ENCODE measurements around the gene TOP2A.

TOP2A gene

DNA sequence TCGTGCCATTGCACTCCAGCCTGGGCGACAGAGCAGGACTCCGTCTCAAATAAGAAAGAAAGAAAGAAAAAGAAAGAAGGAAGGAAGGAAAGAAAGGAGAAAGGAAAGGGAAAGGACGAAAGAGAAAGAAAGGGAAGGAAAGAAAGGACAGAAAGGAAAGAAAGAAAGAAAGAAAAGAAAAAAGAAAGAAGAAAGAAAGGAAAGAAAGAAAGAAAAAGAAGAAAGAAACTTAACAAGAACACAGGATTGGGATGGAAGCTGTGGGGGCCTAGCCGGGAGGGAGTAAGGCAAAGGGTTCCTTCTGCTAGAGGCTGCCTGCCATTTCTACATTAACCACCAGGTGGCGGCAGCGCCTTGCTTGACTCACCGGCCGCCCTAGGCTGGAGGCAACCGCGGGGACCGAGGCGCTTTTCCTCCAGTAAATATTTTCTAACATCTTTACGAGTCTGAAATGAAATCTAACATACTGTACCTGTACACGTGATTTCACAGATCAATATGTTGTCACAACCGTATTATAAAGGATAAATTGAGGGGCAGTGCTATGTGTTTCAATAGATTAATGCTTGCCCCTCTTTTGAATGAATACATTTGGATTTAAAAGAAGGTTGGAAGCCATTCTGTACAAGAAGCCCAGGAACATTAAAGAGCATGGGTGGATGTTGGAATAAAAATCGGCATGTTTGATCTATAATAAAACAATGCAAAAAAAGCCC lies 59.2 kb downstream of the TOP2A start:
- peak; percentile 82 for DNase-seq (ENCODE audit: low spot score)

DNA sequence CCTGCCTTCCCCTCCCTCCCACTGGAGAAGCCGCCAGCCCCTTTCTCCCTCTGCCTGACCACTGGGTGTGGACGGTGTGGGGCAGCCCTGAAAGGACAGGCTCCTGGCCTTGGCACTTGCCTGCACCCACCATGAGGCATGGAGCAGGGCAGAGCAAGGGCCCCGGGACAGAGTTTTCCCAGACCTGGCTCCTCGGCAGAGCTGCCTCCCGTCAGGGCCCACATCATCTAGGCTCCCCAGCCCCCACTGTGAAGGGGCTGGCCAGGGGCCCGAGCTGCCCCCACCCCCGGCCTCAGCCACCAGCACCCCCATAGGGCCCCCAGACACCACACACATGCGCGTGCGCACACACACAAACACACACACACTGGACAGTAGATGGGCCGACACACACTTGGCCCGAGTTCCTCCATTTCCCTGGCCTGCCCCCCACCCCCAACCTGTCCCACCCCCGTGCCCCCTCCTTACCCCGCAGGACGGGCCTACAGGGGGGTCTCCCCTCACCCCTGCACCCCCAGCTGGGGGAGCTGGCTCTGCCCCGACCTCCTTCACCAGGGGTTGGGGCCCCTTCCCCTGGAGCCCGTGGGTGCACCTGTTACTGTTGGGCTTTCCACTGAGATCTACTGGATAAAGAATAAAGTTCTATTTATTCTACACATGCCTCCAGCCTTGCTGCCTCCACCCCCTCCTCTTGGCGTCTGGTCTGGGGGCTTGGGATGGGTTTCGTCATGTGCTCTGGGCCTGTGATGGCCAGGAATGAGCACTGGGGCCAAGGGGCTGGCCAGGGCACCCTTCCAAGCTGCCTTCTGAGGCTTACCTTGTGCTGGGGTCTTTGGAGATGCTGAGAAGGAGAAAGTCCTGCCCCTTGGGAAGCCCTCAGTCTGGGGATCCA lies 60.5 kb downstream of the TOP2A start:
- DNase-seq (ENCODE audit: low spot score): no peak

DNA sequence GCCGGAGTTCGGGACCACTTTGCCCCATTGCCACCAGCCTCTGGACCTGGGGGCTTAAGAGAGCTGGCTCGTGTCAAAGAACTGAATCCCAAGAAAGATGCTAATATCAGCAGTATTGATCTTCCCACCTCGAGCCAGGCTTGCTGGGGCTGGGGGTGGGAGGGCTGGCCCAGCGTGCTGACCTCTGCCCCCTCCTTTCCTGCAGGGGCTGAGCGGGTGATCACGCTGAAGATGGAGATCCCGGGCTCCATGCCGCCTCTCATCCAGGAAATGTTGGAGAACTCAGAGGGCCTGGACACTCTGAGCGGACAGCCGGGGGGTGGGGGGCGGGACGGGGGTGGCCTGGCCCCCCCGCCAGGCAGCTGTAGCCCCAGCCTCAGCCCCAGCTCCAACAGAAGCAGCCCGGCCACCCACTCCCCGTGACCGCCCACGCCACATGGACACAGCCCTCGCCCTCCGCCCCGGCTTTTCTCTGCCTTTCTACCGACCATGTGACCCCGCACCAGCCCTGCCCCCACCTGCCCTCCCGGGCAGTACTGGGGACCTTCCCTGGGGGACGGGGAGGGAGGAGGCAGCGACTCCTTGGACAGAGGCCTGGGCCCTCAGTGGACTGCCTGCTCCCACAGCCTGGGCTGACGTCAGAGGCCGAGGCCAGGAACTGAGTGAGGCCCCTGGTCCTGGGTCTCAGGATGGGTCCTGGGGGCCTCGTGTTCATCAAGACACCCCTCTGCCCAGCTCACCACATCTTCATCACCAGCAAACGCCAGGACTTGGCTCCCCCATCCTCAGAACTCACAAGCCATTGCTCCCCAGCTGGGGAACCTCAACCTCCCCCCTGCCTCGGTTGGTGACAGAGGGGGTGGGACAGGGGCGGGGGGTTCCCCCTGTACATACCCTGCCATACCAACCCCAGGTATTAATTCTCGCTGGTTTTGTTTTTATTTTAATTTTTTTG lies 61.6 kb downstream of the TOP2A start:
- no peak for DNase-seq (ENCODE audit: low spot score)

DNA sequence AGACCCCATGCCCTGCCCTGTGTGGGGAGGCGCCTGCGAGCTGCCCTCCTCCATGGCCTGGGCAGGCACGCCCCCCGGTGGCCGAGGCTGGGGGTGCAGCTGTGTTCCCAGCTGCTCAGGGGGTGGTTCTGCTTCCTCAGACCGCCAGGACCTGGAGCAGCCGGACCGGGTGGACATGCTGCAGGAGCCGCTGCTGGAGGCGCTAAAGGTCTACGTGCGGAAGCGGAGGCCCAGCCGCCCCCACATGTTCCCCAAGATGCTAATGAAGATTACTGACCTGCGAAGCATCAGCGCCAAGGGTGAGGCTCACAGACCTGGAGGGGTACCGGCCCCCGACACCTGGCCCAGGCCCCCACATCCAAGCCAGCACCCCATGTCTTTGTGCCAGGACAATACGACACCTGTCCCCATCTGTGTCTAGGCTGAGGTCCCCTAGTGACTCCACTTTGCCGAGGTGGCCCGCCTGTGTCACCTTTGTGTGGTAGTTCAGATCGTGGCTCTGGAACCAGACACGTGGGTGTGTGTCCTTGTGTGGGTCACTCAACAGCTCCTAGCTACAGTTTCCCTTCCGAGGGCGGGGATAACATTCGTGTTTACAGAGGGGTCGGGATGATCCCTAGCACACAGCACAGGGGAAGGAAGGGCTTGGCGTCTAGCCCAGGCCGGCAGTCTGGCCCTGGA lies 62.4 kb downstream of the TOP2A start:
- peak; percentile 69 for DNase-seq (ENCODE audit: low spot score)

DNA sequence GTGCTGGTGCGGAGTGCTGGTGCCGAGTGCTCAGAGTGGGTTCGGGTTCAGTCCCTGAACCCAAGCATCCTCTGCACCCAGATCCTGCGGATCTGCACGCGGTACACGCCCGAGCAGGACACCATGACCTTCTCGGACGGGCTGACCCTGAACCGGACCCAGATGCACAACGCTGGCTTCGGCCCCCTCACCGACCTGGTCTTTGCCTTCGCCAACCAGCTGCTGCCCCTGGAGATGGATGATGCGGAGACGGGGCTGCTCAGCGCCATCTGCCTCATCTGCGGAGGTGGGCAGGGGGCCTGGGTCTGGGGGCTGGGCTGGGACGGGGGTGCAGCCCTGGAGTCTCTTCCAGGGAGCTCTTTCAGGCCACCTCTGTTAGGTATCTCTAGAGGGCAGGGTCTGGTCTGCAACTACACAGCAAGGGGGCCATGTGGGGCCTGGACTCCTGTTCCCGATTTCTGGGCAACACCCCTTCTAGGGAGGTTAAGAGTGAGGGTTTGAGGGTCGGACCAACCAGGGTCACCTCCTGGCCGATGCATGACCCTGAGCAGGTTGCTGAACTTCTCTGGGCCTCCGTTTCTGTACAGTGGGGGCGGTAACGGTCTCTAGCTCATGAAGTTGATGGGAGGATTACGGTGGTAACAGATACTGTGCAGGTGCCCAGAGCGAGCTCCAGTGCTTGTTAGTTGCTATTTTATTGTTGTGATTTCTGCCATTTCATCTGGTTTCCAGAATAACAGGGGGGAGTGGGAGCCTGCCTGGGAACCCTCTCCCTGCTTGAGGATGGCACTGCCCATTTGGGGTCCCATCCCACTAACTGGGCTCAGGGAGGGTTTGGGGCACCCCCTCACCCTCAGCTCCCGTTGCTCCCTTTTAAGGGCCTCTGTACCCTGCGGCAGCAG lies 63.2 kb downstream of the TOP2A start:
- no peak for DNase-seq (ENCODE audit: low spot score)

DNA sequence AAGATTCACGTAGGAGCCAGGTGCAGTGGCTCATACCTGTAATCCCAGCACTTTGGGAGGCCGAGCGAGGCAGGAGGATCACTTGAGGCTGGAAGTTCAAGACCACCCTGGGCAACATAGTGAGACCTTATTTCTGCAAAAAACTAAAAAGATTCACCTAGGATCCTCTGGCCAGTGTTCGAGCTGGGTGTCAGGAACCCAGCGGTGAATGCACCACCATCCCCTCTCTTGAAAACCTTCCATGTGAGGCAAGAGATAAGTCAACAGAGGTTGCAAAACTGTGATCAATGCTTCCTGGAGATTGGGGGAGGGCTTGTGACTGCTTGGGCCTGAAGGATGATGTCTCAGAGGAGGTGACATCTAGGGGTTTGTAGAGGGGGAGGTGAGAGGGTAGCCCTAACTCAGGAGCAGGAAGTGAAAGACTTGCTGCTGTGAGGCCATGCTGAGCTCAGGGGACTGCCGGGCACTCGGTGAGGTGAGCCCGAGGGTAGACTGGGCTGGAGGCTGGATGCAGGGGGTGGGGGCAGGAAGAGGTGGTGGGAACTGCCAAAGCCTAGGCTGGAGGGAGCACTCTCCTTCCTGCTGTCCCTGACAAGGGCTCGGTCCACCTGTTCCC lies 64.8 kb downstream of the TOP2A start:
- no peak for DNase-seq (ENCODE audit: low spot score)

DNA sequence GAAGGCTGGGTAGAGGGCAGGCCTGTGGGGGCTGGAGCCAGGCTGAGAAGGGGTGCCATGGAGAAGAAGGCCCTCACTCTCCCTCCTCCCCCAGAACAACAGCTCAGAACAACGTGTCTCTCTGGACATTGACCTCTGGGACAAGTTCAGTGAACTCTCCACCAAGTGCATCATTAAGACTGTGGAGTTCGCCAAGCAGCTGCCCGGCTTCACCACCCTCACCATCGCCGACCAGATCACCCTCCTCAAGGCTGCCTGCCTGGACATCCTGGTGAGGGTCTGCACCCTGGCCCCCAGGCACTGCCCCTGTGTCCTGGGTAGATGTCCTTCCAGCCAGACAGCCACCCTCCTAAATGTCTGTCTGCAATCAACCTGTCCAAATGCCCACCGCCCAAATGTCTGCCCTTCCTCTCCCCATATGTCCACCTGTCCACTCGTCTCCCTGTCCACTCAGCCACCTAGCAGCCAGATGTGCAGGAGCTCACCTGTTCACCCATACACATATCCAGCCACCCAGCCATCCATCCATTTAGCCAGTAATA lies 65.4 kb downstream of the TOP2A start:
- DNase-seq (ENCODE audit: low spot score): no peak

DNA sequence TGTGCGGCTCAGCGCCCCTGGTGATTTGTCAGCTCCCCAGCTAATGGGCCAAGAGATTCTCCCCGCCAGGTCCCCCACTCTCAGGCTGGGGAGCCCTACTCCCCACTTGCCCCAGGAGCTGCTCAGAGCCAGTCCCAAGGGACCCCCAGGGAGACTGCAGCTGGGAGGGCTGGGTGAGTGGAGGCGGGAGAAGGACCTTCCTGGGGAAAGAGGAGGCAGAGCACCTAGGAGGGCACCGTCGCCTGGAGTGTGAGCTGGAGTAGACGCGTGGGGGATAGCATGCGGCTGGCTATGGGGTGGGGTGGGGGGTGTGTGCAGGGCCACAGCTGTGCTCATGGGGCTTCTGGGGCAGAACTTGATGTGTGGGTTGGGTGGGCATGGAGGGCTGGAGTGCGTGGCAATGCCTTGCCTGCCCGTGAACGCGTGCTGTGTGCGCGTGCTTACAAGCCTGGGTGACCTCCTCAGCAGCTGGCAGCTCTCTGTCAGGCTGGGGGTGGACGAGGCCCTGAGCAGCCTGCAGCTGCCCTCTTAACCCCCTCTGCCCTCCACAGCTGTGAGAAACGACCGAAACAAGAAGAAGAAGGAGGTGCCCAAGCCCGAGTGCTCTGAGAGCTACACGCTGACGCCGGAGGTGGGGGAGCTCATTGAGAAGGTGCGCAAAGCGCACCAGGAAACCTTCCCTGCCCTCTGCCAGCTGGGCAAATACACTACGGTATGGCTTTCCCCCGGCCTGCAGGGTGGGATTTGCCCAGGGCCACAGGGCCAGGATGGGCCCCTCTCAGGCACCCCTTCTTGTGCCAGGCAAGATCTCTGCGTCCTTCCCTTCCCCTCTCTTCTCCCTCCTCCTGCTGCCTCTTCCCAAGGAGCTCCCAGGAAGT lies 66.1 kb downstream of the TOP2A start:
- no peak for DNase-seq (ENCODE audit: low spot score)

DNA sequence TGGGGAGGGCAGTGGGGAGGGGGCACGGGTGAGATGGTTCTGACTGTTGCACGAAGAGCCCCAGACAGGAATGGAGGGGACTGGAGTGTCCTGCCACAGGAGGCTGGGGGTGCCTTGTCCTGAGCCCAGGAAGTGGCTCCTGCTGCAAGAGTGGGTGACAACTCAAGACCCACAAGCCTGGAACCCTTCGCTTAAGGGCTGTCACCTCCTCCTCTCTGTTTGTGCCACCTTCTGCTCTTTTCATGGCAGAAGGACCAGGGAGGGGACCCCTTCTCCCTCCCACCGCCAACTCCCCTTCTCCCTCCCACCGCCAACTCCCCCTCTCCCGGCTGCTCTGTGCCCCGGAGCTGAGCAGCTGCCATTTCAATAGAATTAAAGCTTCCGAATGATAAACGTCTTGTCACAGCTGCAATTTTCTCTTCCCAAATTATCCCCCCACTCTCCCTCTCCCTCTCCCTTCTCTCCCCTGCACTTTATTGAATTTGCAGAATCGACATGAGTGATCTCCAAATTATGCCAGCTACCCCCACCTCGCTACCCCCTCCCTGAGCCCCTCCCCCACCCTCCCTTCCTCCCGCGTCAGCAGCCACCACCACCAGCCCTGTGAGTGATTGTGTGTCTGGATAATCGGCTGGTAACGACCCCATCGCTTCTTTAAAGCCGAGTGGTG lies 66.9 kb downstream of the TOP2A start:
- DNase-seq (ENCODE audit: low spot score): no peak

DNA sequence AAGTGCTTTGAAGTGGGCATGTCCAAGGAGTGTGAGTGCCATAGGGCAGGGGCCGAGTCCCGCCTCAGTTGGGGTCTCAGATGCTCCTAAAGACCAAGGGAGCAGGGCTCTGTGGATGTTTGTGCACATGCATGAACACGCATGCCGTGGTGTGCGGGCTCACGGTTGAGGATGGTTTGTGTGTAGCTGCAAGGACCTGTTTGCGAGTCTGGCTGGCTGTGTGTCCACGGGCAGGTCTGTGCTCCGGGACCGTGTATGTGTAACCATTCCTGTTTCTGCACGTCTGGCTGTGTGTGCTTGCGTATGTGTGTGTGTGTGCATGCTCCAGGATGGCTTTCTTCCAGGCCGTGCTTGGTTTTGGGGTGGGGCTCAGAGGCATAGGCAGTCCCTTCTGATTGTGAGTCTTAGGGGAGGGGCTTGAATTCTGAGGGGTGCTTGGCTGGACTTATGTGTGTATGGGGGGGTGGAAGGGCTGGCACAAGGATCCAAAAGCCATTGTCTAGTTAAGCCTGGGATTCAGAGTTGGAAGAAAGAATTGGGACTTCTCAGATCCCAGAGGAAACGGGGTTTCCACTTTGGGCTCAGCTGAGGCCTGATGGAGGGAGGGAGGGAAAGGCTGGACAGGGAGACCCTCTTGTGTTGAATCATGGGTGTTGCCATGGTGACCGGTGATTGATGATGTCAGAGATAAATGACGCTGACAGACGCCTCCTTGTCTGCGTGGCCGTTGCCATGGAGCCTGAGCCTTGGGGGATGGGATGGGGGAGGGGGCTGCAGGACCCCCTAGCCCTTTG lies 67.6 kb downstream of the TOP2A start:
- no peak for DNase-seq (ENCODE audit: low spot score)

DNA sequence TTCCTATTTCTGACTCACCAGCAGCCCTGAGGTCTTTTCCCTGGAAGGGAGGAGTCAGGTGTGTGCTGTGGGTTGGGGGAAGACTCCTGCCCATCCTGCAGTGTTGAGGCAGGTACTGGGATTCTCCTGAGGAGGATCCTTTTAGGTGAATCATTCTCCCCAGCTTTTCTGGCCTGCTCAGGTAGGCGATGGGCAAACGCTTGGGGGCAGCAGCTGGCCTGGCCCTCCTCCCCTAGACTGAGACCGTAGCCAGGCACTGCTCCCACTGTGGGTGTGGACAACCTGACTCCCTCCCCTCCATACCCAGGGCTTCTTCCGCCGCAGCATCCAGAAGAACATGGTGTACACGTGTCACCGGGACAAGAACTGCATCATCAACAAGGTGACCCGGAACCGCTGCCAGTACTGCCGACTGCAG lies 68.2 kb downstream of the TOP2A start:
- no peak for DNase-seq (ENCODE audit: low spot score)

DNA sequence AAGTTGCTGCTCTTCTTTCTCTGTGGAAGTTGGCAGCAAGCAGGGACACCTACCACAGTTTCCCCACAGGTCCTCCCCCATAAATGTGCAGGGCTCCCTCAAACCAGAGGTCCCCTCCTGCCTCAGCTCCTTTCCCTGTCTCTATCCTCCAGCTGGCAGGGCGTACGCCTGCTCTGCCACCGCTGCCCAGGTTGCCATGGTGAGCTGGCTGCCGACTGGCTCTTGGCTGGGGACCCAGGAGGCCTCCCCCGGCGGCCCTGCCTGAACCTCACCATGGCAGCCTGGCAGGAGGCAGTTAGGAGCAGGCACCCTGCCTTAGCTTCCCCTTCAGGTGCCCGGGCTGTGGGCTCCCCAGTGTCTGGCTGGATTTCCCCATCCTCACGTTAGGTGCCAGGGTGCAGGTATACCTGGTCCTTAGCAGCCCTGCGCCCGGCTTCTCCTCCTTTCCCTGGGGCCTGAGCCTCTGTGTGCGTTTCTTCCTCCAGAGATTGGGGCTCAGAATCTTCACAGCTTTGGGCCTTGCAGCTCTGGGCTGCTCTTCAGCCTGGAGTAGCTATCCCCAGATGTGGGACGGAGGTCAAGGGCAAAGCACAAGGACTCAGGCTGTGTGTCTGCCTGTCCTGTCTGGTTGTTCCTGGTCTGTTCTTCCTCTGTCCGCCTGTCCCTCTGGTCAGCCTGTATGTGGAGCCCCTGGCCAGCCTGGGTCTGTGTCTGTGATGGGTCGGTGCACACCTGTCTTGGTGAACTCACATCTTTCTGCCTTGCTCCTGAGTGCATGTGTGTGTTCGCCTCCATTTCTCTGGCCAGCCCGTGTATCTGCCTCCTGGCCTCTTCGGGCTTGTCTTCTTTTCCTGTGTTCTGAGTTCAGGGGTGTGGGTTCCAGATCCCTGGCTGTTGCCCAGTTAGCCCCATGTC lies 68.9 kb downstream of the TOP2A start:
- peak; percentile 72 for DNase-seq (ENCODE audit: low spot score)

DNA sequence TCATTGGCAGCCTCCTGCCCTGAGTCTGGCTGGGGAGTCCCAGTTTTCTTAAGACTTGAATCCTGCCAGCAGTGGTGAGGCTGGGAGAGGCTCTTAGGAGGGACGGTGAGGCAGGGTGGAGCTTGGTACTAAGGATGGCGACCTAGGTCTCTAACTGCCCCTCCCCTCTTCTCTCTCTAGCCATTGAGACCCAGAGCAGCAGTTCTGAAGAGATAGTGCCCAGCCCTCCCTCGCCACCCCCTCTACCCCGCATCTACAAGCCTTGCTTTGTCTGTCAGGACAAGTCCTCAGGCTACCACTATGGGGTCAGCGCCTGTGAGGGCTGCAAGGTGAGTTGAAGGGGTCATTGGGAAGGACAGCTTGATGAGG lies 69.6 kb downstream of the TOP2A start:
- DNase-seq (ENCODE audit: low spot score): no peak

DNA sequence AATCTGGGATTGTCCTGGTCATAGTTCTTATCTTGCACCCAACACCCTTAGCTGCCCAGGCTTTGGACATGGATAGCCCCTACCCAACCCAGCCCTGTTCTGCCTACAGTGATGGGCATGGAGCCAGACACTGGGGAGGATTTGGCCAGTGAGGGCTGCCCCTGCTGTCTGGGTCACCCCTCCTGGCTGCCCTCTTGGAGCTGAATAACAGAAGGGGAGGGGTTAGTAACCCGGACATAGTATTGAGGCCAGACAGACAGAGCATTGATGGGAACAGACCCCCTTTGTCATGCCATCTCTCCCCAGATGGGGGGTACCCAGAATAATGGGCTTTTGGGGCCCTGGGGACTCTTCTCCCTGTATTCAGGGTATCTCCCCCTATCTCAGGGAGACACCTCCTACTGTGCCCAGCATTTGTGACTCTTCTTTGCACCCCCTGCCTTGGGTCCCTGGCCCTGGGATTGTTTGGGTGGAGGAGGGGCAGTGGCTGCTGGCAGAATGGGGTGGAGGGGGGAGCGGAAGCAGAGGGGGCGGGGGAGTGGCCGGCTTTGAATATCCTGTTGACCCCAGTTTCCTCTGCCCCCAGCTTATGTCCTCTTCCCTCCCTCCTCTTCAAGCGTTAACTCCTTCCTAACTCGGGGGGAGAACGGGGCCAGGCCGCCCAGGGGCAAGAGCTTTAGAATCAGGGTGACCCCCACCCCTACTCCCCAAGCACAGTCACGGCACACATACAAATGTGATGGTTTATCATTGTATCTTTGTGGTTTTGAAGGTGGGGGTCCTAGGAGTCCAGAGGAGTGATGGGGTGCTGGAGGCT lies 70.2 kb downstream of the TOP2A start:
- no peak for DNase-seq (ENCODE audit: low spot score)

DNA sequence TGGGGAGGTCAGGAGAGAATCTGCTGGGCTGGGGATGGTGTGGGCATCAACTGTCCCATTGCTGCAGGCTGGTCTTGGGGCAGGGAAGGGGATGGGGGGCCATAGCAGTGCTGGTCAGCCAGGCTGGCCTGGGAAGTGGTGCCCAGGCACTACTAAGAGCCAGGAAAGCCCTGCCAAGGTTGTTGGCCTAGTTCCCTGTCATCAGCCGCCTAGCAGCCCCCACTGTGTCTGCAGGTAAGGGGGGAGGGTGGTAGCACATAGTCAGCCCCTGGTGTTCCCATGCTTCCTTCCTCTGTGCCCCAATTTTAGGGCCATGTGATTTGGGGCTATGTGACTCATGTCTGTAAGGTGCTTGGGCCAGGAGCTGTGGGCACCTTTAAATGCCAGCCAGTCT lies 70.9 kb downstream of the TOP2A start:
- DNase-seq (ENCODE audit: low spot score): no peak
